DND-41 (cell line): ENCODE measurements around the gene ZNF440.

Source experiments
- CTCF ChIP-seq: IDR thresholded peaks from 2 replicates; pipeline ENCODE4 v1.5.1; 2012; ENCODE audit warnings: borderline replicate concordance, low read length, moderate library complexity, mild to moderate bottlenecking; ENCODE audit not compliant: poor library complexity, severe bottlenecking; ENCODE audit errors: extremely low read depth
- EZH2 ChIP-seq: IDR thresholded peaks from 3 replicates; pipeline ENCODE4 v1.6.1; 2012; ENCODE audit warnings: borderline replicate concordance, low read depth, mild to moderate bottlenecking, moderate library complexity, low read length, inconsistent platforms; ENCODE audit not compliant: severe bottlenecking

GRCh38 chr19:11798391-11799330 lies 15.4 kb upstream of the ZNF440 start, which contains the start of gene ZNF491:
- TF ChIP-seq EZH2 (no peak), CTCF (peak; percentile 49)
